AG04450 (cell line): ENCODE measurements around the gene CCNQ. TPM values are rescaled to one million over a fixed set of nuclear protein-coding genes. Genes with fewer than 3 reads are reported as not detected.
A peak's percentile ranks its signal among the peaks of the same experiment; 100 is the strongest.

ENCODE experiments used
- CTCF ChIA-PET: fragments of 300-600, 350-600 bp; formaldehyde crosslinking; extraction: SDS; loops from one replicate; lab custom pipeline; 2022; ENCODE audit warnings: antibody characterized with exemption, inconsistent platforms; lab: Charles Lee
- POLR2A ChIA-PET: fragments of 350-600 bp; formaldehyde crosslinking; extraction: SDS; loops from one replicate; lab custom pipeline; 2021; ENCODE audit warnings: antibody characterized with exemption, inconsistent platforms; lab: Yijun Ruan, JAX
- DNase-seq: peaks from one replicate; pipeline ENCODE4 v3.0.0-alpha.2; 2011; ENCODE audit warnings: low read depth, low spot score
- H3K27ac ChIP-seq: one replicate; pipeline ENCODE4 v1.5.1; 2012; ENCODE audit warnings: low read depth, low read length, control low read depth
- H3K27me3 ChIP-seq: one replicate; pipeline ENCODE4 v1.6.0; 2012; ENCODE audit warnings: low read length; ENCODE audit not compliant: control insufficient read depth, insufficient read depth
- H3K4me3 ChIP-seq: 2 replicates; pipeline ENCODE4 v1.5.1; 2011; ENCODE audit warnings: mild to moderate bottlenecking, low read depth, low read length, control low read depth
- H3K9me3 ChIP-seq: 2 replicates; pipeline ENCODE4 v1.5.1; 2012; ENCODE audit warnings: low read length; ENCODE audit not compliant: control insufficient read depth, insufficient read depth
- polyA plus RNA-seq: library from polyadenylated mRNA; depleted of rRNA; stranded (reverse); fragments of >200 nt; gene quantifications from 2 replicates; pipeline ENCODE4 v1.2.3, GENCODE V29; 2011
- TF ChIP-seq, protein P1 (sequence below): IDR thresholded peaks from 2 replicates; pipeline ENCODE4 v1.5.1; 2011; ENCODE audit warnings: low read depth, low read length, control low read depth, inconsistent platforms

The CCNQ gene
- polyA plus RNA-seq, 1 experiment, result 23.6 TPM

DNA sequence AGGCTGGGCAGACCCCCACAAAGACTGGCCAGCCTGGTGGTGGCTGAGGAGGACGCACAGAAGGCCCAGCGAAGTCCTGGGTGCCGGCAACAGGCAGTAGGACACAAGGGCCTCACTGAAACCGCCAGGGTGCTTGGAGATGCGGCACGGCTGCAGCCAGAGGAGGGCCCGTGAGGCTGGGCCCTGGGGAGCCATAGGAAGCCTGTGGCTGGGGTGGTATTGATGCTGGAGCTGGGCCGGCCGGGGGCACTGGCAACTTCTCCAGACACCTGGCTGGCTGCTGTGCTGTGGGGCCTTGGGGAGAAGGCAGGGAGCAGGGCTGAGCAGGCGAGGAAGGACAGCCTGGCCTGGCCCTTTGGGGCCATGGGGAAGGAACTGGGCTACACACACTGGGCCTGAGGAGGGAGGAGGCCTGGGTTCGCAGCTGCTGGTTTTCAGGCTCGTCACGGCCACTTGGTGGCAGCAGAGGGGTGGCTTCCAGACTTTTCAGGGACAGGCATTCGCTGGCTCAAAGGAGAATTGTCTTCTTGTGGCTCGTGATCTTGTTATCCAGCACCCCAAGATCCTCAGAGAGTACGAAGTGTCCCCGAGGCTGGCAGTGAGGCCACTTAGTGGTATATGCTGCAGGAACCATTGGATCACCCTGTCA is 44.3 kb downstream of the CCNQ start:
- H3K9me3 ChIP-seq, result no peaks in the 10 kb centered on the region; the same call in 1 of the 2 replicates
- ChIA-PET POLR2A (no interaction called here), CTCF (interaction anchor here (0.6 to 1.8 kb wide), 8 partner anchors 96 to 162 kb away, joined by 3 to 17 read pairs (median 4); no protein-coding TSS in a partner anchor)
- no peak overlapping the region for H3K4me3 ChIP-seq
- no peak overlapping the region for H3K27ac ChIP-seq
- peak; percentile 13 for DNase-seq
- TF ChIP-seq, protein P1, sequence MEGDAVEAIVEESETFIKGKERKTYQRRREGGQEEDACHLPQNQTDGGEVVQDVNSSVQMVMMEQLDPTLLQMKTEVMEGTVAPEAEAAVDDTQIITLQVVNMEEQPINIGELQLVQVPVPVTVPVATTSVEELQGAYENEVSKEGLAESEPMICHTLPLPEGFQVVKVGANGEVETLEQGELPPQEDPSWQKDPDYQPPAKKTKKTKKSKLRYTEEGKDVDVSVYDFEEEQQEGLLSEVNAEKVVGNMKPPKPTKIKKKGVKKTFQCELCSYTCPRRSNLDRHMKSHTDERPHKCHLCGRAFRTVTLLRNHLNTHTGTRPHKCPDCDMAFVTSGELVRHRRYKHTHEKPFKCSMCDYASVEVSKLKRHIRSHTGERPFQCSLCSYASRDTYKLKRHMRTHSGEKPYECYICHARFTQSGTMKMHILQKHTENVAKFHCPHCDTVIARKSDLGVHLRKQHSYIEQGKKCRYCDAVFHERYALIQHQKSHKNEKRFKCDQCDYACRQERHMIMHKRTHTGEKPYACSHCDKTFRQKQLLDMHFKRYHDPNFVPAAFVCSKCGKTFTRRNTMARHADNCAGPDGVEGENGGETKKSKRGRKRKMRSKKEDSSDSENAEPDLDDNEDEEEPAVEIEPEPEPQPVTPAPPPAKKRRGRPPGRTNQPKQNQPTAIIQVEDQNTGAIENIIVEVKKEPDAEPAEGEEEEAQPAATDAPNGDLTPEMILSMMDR, result peak; percentile 64
- H3K27me3 ChIP-seq, result peaks cover 11% of the 10 kb centered on the region

DNA sequence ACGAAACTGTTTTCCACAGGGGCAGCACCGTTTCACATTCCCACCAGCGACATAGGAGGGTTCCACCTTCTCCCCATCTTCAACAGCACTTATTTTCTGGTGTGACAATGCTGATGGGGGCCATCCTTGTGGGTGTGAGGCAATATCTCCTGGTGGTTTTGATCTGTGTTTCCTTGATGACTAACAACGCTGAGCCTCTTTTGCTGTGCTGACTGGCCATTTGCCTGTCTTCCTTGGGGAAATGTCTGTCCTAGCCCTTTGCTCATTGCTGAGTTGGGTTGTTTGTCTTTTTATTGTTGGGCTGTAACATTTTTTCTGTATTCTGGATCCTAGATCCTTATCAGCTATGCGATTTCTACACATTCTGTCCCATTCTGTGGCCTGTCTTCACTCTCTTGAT is 47.8 kb downstream of the CCNQ start:
- ChIA-PET CTCF (interaction anchor here (2.6 kb wide), 1 partner anchor 12 kb away, joined by 7 read pairs; no protein-coding TSS in a partner anchor), POLR2A (no interaction called here)
- TF ChIP-seq, protein P1, result no peak
- peaks cover 13% of the 10 kb centered on the region for H3K27me3 ChIP-seq
- no peak overlapping the region for H3K4me3 ChIP-seq
- no peak overlapping the region for H3K27ac ChIP-seq
- DNase-seq, result no peak
- H3K9me3 ChIP-seq, result no peaks in the 10 kb centered on the region; the same call in 1 of the 2 replicates

DNA sequence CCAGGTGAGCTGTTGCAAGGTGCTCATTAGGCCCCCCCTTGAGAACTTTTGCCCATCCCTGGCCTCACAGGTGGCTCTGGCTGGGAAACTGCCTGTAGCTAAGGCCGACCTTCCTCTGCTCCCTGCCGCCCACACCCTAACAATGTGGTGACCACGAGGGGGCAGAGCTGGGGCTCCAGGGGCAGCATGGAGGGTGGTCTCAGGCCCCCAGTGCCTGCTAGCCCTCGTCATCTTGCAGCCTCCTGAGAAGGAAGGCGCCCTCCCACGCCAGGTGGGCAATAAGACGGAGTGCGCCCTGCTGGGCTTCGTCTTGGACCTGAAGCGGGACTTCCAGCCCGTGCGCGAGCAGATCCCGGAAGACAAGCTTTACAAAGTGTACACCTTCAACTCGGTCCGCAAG is 49.1 kb downstream of the CCNQ start:
- ChIA-PET POLR2A (no interaction called here), CTCF (interaction anchor here (0.8 to 0.9 kb wide), 2 partner anchors 10 kb away, joined by 3 to 4 read pairs; no protein-coding TSS in a partner anchor)
- Histone ChIP-seq H3K9me3 (no peaks in the 10 kb centered on the region; the same call in 1 of the 2 replicates), H3K27ac (no peak overlapping the region), H3K27me3 (peaks cover 5% of the 10 kb centered on the region), H3K4me3 (no peak overlapping the region)
- TF ChIP-seq, protein P1, result no peak
- DNase-seq, result no peak

DNA sequence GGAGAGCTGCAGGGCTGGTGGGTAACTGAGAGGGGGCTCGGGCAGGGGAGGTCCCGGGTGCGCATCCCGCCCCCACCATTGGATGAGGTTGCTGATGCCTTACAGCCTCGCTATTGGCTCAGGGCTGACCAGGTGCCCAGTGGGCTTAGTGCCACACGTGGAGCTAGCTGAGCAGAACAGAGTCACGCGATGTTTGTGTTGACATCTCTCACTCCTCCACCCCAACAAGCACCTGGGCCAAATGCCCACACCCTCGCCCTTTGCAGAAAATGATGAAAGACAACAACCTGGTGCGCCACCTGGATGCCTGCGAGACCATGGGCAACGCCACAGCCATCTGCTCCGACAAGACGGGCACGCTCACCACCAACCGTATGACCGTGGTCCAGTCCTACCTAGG is 49.7 kb downstream of the CCNQ start:
- TF ChIP-seq, protein P1, result no peak
- Histone ChIP-seq H3K27me3 (peaks cover 5% of the 10 kb centered on the region), H3K4me3 (no peak overlapping the region), H3K27ac (no peak overlapping the region), H3K9me3 (no peaks in the 10 kb centered on the region; the same call in 1 of the 2 replicates)
- ChIA-PET CTCF (no interaction called here), POLR2A (no interaction called here)
- DNase-seq, result no peak

DNA sequence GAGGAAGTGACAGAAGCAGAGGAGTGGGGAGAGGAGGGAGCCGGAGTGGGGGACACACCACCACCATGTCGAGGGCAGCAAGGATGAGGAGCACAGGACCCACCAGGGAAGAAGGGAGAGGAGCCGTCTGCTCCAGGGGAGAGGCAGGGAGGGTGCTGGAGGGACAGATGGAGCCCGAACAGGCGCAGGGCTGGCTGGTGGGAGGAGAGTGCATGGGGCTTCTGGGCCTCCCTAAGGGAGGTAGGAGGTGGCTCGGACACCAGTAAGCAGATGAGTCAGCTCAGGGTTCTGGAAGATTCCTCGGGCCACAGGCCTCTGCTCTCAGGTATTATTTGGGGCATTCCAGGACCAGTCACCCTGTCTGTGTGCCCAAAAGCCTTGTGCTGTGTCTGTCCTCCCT is 51.7 kb downstream of the CCNQ start:
- Histone ChIP-seq H3K27ac (no peak overlapping the region), H3K27me3 (peaks cover 2% of the 10 kb centered on the region), H3K9me3 (no peaks in the 10 kb centered on the region; the same call in 1 of the 2 replicates), H3K4me3 (no peak overlapping the region)
- ChIA-PET CTCF (no interaction called here), POLR2A (no interaction called here)
- no peak for DNase-seq
- TF ChIP-seq, protein P1, result no peak
